CD4-positive, alpha-beta T cell treated with Interleukin-6 for 4 hours (primary cell): ENCODE measurements around the gene PRR14.
A peak's percentile ranks its signal among the peaks of the same experiment; 100 is the strongest.

Source experiments
- DNase-seq: peaks from one replicate; pipeline ENCODE4 v3.0.0-alpha.2; 2020; ENCODE audit warnings: mixed read lengths

PRR14 gene

DNA sequence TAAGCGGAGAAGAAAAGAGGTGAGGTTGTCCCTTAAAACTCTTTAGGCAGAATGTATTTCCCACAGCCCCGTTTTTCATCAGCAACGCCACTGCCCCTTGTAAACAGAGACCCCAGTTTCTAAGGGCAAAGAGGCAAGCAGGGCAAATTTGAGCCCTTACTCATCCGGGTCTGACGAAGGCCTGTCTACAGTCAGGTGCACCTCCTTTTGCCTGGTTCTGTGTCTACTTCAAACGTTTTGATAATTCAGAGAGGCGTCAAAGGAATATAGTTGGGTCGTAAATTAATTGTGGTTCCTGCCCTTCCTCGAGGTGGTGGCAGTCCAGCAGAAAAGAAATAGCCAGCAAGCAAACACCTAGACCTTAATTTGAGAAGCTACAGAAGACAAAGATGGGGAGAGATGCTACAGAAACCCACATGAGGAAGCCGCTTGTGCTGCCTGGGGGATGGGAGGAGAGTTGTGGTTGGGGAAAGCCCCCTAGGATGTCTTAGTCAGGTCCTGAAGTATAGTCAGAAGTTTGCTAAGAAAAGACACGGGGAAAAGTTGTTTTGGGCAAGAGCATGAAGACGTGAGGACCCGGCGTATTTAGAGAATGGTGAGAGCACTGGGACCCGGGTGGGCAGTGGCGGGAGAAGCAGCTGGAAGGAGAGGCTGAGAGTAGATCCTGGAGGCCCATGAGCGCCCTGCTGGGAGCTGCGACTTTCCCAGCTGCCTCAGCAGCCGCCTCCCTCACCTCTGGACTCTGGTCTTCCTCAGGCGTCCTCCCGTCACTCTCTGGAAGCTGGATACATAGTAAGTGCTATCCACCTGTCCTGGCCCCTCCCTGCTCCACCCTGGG is 9.9 kb downstream of the PRR14 start:
- DNase-seq: peak; percentile 83

- DNase-seq: no peak
Measured at GRCh38 chr16:30662449-30662848, 11.7 kb downstream of the PRR14 start.

GRCh38 chr16:30663038-30663437 is 12.3 kb downstream of the PRR14 start:
- no peak for DNase-seq

GRCh38 chr16:30663820-30664219 is 13.1 kb downstream of the PRR14 start:
- DNase-seq: no peak

GRCh38 chr16:30664616-30665109 is 13.9 kb downstream of the PRR14 start:
- DNase-seq: no peak

- DNase-seq: no peak
Measured at GRCh38 chr16:30665155-30665829, 14.5 kb downstream of the PRR14 start.

GRCh38 chr16:30665830-30666190 is 15.1 kb downstream of the PRR14 start:
- DNase-seq: no peak

DNA sequence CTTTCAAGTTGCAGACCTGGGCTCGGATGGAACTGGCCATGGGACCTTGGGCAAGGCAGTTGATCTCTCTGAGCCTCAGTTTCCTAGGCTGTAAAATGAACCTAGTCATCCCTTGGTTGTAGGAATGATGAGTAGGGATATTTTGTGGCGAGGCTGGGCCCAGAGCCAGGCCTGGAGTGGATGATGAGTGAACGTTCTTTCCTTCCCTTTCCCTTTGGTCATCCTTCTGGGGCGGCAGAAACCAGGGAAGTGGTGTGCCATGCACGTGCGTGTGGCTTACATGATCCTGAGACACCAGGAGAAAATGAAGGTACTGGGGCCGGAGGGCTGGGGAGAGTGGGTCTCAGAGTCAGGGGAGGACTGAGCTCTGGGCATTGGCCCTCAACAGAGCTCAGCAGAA is 15.9 kb downstream of the PRR14 start:
- DNase-seq: no peak

GRCh38 chr16:30667361-30667905 is 16.7 kb downstream of the PRR14 start:
- DNase-seq: no peak

DNA sequence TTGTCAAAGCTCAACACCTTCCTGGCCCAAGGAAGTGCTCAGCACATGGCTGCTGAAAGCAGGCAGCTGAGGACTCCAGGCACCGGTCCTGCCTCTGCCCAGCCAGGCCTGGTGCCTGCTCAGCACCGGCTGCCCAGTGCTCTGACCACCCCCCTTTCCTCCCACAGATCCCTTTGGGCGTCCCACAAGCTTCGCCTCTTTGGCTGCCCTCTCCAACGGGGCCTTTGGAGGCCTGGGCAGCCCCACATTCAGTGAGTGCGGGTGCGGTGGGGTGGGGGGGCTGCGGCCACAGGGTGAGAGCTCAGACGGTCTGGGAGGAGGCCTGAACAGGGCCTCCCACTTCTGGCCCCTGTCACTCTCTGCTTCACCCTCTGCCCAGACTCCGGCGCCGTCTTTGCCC is 17.6 kb downstream of the PRR14 start:
- DNase-seq: no peak

- no peak for DNase-seq
Measured at GRCh38 chr16:30669026-30669902, 18.5 kb downstream of the PRR14 start.

DNA sequence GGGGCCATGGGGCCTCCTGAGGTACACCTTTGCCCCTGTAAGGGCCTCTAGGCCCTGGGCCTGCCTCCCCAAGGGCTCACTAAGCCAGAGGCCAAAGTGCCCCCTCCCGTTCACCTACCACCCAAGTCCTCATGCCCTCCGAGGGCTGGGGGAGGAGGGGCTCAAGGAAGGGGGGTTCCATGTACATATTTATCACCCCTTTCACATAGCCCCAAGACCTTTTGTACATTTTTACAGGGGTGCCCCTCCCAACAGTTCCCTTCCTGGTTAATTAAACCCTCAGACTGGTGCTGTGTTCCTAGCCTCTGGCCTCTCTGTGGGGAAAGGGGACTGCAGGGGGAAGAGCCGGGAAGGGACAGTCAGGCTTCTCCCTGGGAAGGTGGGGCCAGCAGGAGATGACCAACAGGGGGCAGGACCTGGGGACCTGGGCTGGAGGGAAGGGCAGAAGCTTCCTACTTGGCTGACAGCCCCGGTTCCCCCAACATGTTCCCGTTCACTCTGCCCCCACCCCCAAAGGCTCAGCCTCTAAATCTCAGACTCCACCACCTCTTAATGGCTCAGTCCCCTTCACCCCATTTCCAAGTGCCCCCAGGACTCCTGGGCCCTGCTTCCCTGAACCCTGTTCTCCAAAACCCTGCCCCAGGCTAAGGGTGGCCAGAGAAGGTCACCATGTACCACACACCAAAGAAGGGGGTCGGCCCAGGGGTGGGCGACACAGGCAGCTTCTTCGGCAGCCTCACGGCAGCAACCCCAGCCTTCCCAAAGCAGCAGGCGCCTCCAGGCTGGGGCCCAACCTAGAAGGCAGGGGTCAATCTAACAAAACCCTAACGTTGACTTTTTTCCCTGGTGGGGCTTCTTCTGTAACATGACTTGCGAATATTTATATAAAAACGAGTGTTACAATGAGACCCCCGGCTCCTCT is 19.4 kb downstream of the PRR14 start:
- no peak for DNase-seq

DNA sequence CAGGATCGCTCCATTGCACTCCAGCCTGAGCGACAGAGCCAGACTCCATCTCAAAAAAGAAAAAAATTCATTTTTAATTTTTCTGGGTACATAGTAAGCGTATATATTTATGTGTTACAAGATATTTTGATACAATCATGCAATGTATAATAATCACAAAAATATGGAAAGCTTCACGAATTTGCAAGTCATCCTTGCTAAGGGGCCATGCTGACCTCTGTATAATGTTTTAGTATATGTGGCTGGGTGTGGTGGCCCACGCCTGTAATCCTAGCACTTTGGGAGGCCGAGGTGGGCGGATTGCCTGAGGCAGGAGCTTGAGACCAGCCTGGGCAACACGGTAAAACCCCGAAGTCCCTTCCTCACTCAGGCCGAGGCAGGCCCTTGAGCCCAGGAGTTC is 24.4 kb downstream of the PRR14 start:
- DNase-seq: no peak

DNA sequence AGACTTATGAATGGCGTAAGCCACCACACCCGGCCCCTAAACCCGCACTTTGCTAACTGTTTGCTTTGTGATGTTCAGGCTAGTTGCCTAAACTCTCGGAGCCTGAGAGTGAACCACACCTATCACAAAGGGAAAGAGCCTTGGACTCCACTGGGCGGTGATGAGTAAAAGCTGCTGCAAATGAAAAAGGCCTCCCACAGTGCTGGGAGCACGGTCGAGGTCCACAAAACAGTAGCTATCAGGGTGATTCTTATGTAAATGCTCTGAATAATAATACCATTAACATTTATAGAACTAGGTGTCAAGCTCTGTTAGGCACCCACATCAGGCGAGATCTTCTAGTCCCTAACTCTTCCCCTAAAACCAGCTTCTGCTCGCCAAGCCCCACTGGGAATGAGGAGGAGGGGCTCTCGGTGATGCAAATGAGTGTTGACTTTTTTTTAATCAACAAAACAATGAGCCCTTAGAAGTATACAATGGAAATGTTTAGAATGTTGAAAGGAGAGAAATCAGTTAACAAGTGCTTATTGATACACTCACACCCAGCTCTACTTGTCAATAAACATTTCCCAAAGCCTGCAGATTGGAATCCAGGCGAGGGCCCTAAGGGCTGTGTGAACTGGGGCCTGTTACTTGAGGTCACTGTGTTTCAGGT is 27.3 kb downstream of the PRR14 start:
- no peak for DNase-seq

DNA sequence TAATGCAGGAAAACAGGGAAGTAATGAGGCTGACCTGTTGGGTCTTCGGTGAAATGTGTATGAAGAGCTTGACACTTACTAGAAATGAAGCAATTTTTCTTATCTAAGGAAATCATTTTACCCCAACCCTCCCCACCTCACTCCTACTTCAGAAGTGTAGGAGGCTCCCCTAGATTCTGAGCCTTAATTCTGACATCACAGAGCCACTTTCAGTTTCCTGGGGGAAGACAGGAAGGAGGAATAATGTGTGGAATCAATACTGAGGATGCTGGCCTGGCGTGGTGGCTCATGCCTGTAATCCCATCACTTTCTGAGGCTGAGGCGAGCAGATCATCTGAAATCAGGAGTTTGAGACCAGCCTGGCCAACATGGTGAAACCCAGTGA is 27.8 kb downstream of the PRR14 start:
- DNase-seq: no peak

GRCh38 chr16:30680326-30680725 is 29.6 kb downstream of the PRR14 start:
- no peak for DNase-seq

- no peak for DNase-seq
Measured at GRCh38 chr16:30688701-30689100, 37.9 kb downstream of the PRR14 start.

DNA sequence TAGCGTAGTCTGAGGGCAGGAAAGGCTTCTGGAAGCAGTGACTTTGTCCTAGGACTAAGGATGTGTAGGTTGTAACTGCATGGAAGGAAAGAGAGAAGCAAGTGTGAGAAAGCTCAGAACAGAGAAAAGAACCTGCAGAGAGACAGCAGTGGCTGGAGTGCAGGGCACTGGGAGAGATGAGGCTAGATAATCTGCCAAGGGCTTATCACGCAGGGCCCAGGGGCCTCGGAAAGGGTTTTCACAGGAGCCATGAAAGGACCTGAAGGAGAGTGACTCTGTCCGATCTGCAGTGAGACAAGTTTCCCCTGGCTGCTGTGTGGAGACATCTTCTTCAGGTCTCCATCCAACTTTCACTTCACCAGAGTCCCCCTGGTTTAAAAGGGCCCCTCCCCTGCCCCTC is 41.1 kb downstream of the PRR14 start:
- no peak for DNase-seq

DNA sequence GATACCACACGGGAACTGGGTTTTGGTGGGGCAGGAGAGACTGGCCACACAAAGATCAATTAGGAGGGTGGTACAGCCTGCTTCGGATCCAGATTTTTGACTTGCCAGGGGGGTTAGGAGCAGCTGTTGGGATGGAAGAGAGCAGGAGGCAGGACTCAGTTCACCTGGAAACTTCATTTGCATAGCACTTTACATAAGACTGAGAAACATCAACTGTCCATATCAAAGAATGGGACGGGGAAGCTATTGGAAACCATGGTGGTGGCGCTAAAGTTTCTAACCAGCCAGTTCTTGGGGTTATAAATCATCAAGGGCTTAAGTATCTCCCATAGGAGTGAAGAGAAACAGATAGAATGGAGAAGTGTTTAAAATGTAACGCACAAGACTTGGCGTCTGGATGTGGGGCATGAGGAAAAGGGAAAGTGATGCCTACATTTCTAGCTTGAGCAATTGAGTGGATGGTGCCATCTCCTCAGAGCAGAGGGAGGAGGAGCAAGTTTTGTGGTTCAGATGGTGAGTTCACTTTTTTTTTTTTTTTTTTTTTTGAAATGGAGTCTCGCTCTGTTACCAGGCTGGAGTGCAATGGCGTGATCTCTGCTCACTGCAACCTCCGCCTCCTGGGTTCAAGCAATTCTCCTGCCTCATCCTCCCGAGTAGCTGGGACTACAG is 41.8 kb downstream of the PRR14 start:
- DNase-seq: no peak

- no peak for DNase-seq
Measured at GRCh38 chr16:30694926-30695693, 44.4 kb downstream of the PRR14 start.
